NCI-H748 (cell line): ENCODE results near the gene PECR.
"Not testable (repeated sequence)": the region's sequence is repeated elsewhere in the genome, so short reads cannot be mapped to it uniquely, and the experiment has no call there.

Source experiments
- DNase-seq: peaks from one replicate; lab custom pipeline; 2025; ENCODE audit not compliant: unreplicated experiment; lab: John Stamatoyannopoulos, UW

The PECR gene

GRCh38 chr2:216107320-216107719 is 25.7 kb upstream of the PECR start:
- DNase-seq = no peak

GRCh38 chr2:216104691-216105090 is 23.1 kb upstream of the PECR start:
- DNase-seq = no peak

GRCh38 chr2:216103213-216103612 is 21.6 kb upstream of the PECR start:
- DNase-seq = no peak

- DNase-seq = no peak
These were observed 19.5 kb upstream of the PECR start for GRCh38 chr2:216101109-216101508.

GRCh38 chr2:216098421-216099334 is 17.1 kb upstream of the PECR start:
- DNase-seq = no peak

GRCh38 chr2:216094701-216095100 is 13.1 kb upstream of the PECR start:
- DNase-seq = no peak

- DNase-seq = no peak
These were observed 11.0 kb upstream of the PECR start for GRCh38 chr2:216092646-216093045.

- DNase-seq = no peak
These were observed 8.8 kb upstream of the PECR start for GRCh38 chr2:216090369-216090786.

- no peak for DNase-seq
These were observed 4.7 kb upstream of the PECR start for GRCh38 chr2:216086207-216086893.

GRCh38 chr2:216084547-216084946 is 2.9 kb upstream of the PECR start:
- DNase-seq = no peak

GRCh38 chr2:216083464-216084281 is 2.1 kb upstream of the PECR start:
- no peak for DNase-seq

GRCh38 chr2:216082805-216083204 is 1.2 kb upstream of the PECR start:
- DNase-seq = peak; percentile 66

- peak; percentile 72 for DNase-seq
These were observed 605 bp upstream of the PECR start for GRCh38 chr2:216082117-216082711.

GRCh38 chr2:216081012-216081411 is 597 bp downstream of the PECR start:
- DNase-seq = no peak

- not testable (repeated sequence) for DNase-seq
These were observed 1.6 kb downstream of the PECR start for GRCh38 chr2:216080048-216080447.

- DNase-seq = no peak
These were observed 2.8 kb downstream of the PECR start for GRCh38 chr2:216078776-216079175.

GRCh38 chr2:216075510-216076485 is 5.8 kb downstream of the PECR start:
- DNase-seq = no peak

GRCh38 chr2:216074794-216075193 is 6.8 kb downstream of the PECR start:
- DNase-seq = no peak

- no peak for DNase-seq
These were observed 7.2 kb downstream of the PECR start for GRCh38 chr2:216074380-216074779.

- DNase-seq = no peak
These were observed 7.8 kb downstream of the PECR start for GRCh38 chr2:216073773-216074172.
